ENCODE data around the gene ASPSCR1.

Gene ASPSCR1

GRCh38 chr17:82039695-82040299, 62.4 kb downstream of the ASPSCR1 start:
- DNase-seq: no peak

- no peak for DNase-seq
These were observed 63.9 kb downstream of the ASPSCR1 start for GRCh38 chr17:82041144-82041814.

GRCh38 chr17:82042649-82043048, 65.2 kb downstream of the ASPSCR1 start:
- no peak for DNase-seq

GRCh38 chr17:82043507-82043906, 66.1 kb downstream of the ASPSCR1 start:
- no peak for DNase-seq

- DNase-seq: no peak
These were observed 68.6 kb downstream of the ASPSCR1 start for GRCh38 chr17:82045936-82046484.

GRCh38 chr17:82046903-82047302, 69.5 kb downstream of the ASPSCR1 start:
- no peak for DNase-seq

GRCh38 chr17:82047379-82047778, 70.0 kb downstream of the ASPSCR1 start:
- no peak for DNase-seq

GRCh38 chr17:82047914-82048570, 70.6 kb downstream of the ASPSCR1 start:
- DNase-seq: no peak

GRCh38 chr17:82048571-82048971, 71.1 kb downstream of the ASPSCR1 start:
- DNase-seq: no peak

- DNase-seq: no peak
These were observed 71.7 kb downstream of the ASPSCR1 start for GRCh38 chr17:82049106-82049505.

GRCh38 chr17:82049521-82049971, 72.1 kb downstream of the ASPSCR1 start:
- DNase-seq: no peak

- DNase-seq: no peak
These were observed 72.8 kb downstream of the ASPSCR1 start for GRCh38 chr17:82050152-82050760.

- DNase-seq: peak; percentile 36
These were observed 73.6 kb downstream of the ASPSCR1 start for GRCh38 chr17:82050761-82051641.

- peak; percentile 42 for DNase-seq
These were observed 74.6 kb downstream of the ASPSCR1 start, which contains the start of the genes GPS1 and RFNG for GRCh38 chr17:82051776-82052637. TSS of gene GPS1 (plus strand) at chr17:82051898. CDS start at chr17:82051932, 34 bp downstream. TSS of gene RFNG (minus strand) at chr17:82051811. CDS start at chr17:82051766, 45 bp downstream.

GRCh38 chr17:82052638-82053059, 75.2 kb downstream of the ASPSCR1 start:
- no peak for DNase-seq

GRCh38 chr17:82053130-82053529, 75.7 kb downstream of the ASPSCR1 start:
- no peak for DNase-seq

- no peak for DNase-seq
These were observed 76.3 kb downstream of the ASPSCR1 start for GRCh38 chr17:82053556-82054263.

- no peak for DNase-seq
These were observed 77.1 kb downstream of the ASPSCR1 start for GRCh38 chr17:82054351-82055022.
